Colonic mucosa (tissue), 4 donors: ENCODE results near the gene CFAP92. TPM values are rescaled to one million over a fixed set of nuclear protein-coding genes. Genes with fewer than 3 reads are reported as not detected.
"Not testable (repeated sequence)": the region's sequence is repeated elsewhere in the genome, so short reads cannot be mapped to it uniquely, and the experiment has no call there.

Experiments used
- DNase-seq: peaks from one replicate; pipeline ENCODE4 v3.0.0-alpha.2; 2020
- H3K27ac ChIP-seq: fragments of 200-600 bp; one replicate; pipeline ENCODE4 v1.8.0; 2021
- H3K27me3 ChIP-seq: fragments of 200-600 bp; one replicate; pipeline ENCODE4 v1.8.0; 2021
- H3K36me3 ChIP-seq: fragments of 200-600 bp; one replicate; pipeline ENCODE4 v1.8.0; 2021
- H3K4me1 ChIP-seq: fragments of 200-600 bp; one replicate; pipeline ENCODE4 v1.8.0; 2021; ENCODE audit warnings: mild to moderate bottlenecking
- H3K4me3 ChIP-seq: fragments of 200-600 bp; one replicate; pipeline ENCODE4 v1.8.0; 2021
- H3K9ac ChIP-seq, 2 donors: one replicate each; pipeline ENCODE4 v1.7.0; 2013; ENCODE audit warnings: control low read depth in 2 of 2, low read depth in 2 of 2, low read length in 2 of 2
- H3K9me3 ChIP-seq: fragments of 200-600 bp; one replicate; pipeline ENCODE4 v1.8.0; 2021
- CTCF ChIP-seq: fragments of 200-600 bp; IDR thresholded peaks from one replicate; pipeline ENCODE4 v1.8.0; 2022; ENCODE audit warnings: antibody characterized with exemption, mild to moderate bottlenecking
- intact Hi-C: fragments of 100-400 bp; cut with DNase I; formaldehyde crosslinking; loops from one replicate; pipeline ENCODE4 v1.14.1; 2022
- total RNA-seq, 2 donors: library from RNA; stranded (reverse); fragmentation: NEBNext Ultra II Directional in 1 of 2; extraction: Animal tissue kit (Norgen Biotek cat#: 25700) in 1 of 2; gene quantifications; one replicate each; pipeline ENCODE4 v1.2.1, GENCODE V29; 2021
- donor health status: healthy.
- donor health status: DM: no; HTN: no; CAD: no.
- donor health status: DM: no; HTN: no; CAD: no.

CFAP92 gene
- total RNA-seq, 2 donors from 2014 or later, result 0.77 to 1.2 TPM

GRCh38 chr3:128882719-128883118 is 111.2 kb downstream of the CFAP92 start:
- TF ChIP-seq CTCF, result no peak
- Histone ChIP-seq H3K4me1 (peaks cover 19% of the 10 kb centered on the region), H3K36me3 (no peaks in the 10 kb centered on the region), H3K9ac (no peak overlapping the region), H3K4me3 (no peak overlapping the region), H3K9me3 (no peaks in the 10 kb centered on the region), H3K27ac (no peak overlapping the region), H3K27me3 (no peaks in the 10 kb centered on the region)
- intact Hi-C loops, result no loop called here
- no peak for DNase-seq

GRCh38 chr3:128881576-128881975 is 112.3 kb downstream of the CFAP92 start:
- Histone ChIP-seq H3K9me3 (no peaks in the 10 kb centered on the region), H3K4me1 (peaks cover 19% of the 10 kb centered on the region), H3K27me3 (no peaks in the 10 kb centered on the region), H3K4me3 (no peak overlapping the region), H3K9ac (no peak overlapping the region), H3K27ac (no peak overlapping the region), H3K36me3 (no peaks in the 10 kb centered on the region)
- TF ChIP-seq CTCF, result no peak
- intact Hi-C loops, result no loop called here
- DNase-seq, result no peak

- H3K27ac ChIP-seq, H3K36me3 ChIP-seq, intact Hi-C loops, H3K27me3 ChIP-seq, DNase-seq, H3K9me3 ChIP-seq: not testable (repeated sequence)
- H3K4me1 ChIP-seq, result peaks cover 19% of the 10 kb centered on the region
- H3K9ac ChIP-seq, result peak overlapping the region in 1 of 2 donors; percentile 92
- peak overlapping the region; percentile 91 for H3K4me3 ChIP-seq
These were observed 113.4 kb downstream of the CFAP92 start for GRCh38 chr3:128880455-128880854.

- intact Hi-C loops, result no loop called here
- no peaks in the 10 kb centered on the region for H3K27me3 ChIP-seq
- no peak for DNase-seq
- H3K9me3 ChIP-seq, result no peaks in the 10 kb centered on the region
- H3K27ac ChIP-seq, result peak overlapping the region; percentile 88
- H3K4me3 ChIP-seq, result peak overlapping the region; percentile 91
- peaks cover 19% of the 10 kb centered on the region for H3K4me1 ChIP-seq
- H3K36me3 ChIP-seq, result no peaks in the 10 kb centered on the region
- H3K9ac ChIP-seq, result peak overlapping the region; percentile 90 to 92
- no peak for TF ChIP-seq CTCF
These were observed 113.9 kb downstream of the CFAP92 start for GRCh38 chr3:128879991-128880390.

GRCh38 chr3:128879125-128879969 is 114.5 kb downstream of the CFAP92 start, which contains the start of gene ACAD9:
Gene ACAD9 (plus strand): TSS chr3:128879620. CDS start chr3:128879692, 72 bp downstream.
- H3K9ac ChIP-seq, result peak within 1 kb of the TSS; percentile 90 to 92
- peak within 1 kb of the TSS; percentile 91 for H3K4me3 ChIP-seq
- no peaks in the 10 kb centered on the region for H3K27me3 ChIP-seq
- no peaks in the 10 kb centered on the region for H3K36me3 ChIP-seq
- DNase-seq, result peak; percentile 97
- H3K27ac ChIP-seq, result peak within 1 kb of the TSS; percentile 88
- TF ChIP-seq CTCF, result no peak
- intact Hi-C loops, result no loop called here
- H3K4me1 ChIP-seq, result peaks cover 19% of the 10 kb centered on the region
- no peaks in the 10 kb centered on the region for H3K9me3 ChIP-seq

GRCh38 chr3:128878556-128879124 is 115.2 kb downstream of the CFAP92 start:
- peak overlapping the region; percentile 88 for H3K27ac ChIP-seq
- H3K4me3 ChIP-seq, result peak overlapping the region; percentile 91
- peak overlapping the region; percentile 68 to 92 for H3K9ac ChIP-seq
- peak; percentile 38 for DNase-seq
- TF ChIP-seq CTCF, result no peak
- no peaks in the 10 kb centered on the region for H3K36me3 ChIP-seq
- H3K27me3 ChIP-seq, result no peaks in the 10 kb centered on the region
- H3K4me1 ChIP-seq, result peaks cover 19% of the 10 kb centered on the region
- H3K9me3 ChIP-seq, result no peaks in the 10 kb centered on the region
- intact Hi-C loops, result no loop called here
